Effector CD8-positive, alpha-beta T cell (primary cell): ENCODE measurements around the gene ERGIC1.

Experiments used
- DNase-seq: peaks from one replicate; lab custom pipeline; 2025; lab: John Stamatoyannopoulos, UW

ERGIC1 gene

DNA sequence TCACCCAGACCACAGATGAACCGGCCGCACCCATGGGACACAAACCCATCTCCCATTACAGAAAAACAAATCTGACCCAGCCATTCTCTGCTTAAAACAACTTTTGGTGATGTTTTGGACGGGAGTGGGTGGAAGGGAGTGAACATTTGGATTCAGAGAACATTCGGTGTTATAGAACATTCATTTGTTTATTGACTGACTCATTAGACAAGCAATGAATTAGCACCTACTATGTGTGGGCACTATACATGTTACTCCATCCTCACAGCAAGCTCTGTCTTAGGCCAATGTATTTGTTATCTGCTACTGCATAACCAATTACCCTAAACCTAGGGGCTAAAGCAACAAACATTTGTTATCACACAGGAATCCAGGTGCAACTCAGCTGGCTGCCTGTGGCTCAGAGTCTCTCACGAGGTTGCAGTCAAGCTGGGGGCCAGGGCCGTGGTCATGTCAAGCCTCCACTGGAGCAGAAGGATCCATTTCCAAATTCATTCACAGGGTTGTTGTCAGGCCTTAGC, 5.1 kb upstream of the ERGIC1 start:
- DNase-seq: no peak

DNA sequence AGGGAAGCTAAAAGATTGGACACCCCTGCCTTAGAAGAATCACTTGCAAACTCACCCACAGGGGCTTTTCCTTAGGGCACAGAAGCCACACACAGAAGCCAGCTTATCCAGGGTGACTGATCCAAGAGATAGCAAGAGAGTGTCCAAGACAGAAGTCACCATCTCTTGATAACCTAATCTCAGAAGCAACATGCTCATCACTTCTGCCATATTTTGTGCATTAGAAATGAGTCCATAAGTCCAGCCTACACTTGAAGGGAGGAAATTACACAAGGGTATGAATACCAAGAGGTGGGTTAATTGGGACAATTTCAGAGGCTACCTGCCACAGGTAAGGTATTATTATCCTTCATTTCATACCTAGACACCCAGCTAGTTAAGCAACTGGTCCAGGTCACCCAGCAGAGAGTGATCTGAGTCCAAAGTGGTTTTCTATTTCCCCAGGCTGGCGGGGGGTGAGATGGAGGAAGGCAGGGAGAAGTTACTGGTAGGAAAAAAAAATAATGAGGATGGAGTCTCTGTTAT, 3.7 kb upstream of the ERGIC1 start:
- DNase-seq: no peak

- DNase-seq: no peak
These were observed 3.0 kb upstream of the ERGIC1 start for GRCh38 chr5:172830876-172831662.

DNA sequence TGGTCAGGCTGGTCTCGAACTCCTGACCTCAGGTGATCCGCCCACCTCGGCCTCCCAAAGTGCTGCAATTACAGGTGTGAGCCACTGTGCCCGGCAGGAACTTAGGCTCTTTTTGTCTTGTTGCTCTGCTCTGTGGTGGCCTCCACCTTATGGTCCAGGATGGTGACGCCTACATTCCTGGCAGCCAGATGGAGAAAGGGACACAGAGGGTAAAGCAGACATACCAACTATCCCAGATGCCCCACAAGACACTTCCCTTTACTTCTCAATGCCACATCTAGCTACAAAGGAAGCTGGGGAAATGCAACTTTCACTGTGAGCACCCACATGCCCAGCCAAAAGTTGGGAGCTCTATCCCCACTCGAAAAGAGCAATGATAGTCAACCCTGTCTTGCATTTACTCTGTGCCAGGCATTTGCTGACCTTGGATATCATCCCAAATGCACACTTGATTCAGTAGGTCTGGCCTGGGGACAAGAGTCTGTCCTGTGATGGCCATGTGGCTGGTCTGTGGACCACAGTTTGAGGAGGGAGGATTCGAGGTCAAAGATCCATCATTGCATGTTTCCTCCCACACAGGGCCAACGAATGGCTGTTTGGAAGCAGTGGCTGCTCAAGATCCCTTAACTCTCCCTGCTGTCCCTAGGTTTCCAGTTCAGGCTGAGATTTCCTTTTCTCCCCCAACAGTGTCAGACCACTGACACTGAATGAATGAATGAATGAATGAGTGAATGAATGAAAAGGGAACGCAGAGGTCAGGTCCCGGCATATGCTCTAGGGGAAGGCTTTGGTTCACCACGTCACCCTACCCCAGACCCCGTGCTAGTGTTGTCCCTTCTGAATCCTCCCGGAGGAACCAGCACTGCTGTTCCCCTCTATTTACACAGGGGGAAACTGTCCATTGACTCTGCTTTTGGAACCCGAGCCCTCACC, 1.4 kb upstream of the ERGIC1 start:
- DNase-seq: no peak

GRCh38 chr5:172833372-172833685, 722 bp upstream of the ERGIC1 start:
- no peak for DNase-seq

DNA sequence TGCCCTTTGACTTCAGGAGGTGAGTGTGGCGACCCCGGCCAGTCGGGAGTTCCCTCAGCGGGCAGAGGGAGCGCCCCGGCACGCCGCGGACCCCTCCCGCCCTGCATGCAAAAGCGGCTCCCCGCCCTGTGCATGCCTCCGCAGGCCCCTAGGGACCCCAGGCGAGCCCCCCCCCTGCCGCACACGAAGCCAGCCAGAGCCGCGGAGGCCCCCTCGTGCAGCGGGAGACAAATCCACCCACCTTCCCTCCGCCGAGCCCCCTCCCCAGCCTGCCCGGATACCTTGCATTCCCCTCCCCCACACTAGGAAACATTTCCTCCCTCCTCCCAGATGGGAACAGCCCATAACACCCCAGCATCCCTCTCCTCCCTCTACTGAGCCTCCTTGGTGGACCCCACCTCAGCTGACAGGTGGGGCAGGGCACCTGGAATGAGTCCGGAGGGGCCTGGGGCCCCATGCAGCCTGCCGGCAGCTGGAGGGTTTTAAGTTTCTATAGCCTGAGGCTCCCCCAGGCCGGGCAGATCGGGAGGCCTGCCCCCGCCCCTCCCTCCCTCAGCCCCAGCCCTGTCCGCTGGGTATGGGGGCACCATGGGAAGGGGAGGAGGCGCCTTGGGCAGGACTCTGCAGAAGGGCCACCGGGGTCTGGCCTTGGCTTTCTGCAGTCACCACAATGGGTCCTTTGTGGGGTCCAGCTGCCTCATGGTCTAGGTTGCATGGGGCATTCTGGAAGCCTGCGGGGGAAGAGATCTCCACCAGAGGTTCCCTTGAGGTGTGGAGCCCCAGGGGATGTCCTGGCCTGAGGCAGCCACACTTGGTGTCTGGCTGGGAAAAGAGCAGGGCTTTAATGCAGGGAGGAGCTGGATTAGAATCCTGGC, 601 bp downstream of the ERGIC1 start:
- no peak for DNase-seq

- no peak for DNase-seq
These were observed 1.4 kb downstream of the ERGIC1 start for GRCh38 chr5:172835290-172835993.

- DNase-seq: no peak
These were observed 1.9 kb downstream of the ERGIC1 start for GRCh38 chr5:172835994-172836356.

DNA sequence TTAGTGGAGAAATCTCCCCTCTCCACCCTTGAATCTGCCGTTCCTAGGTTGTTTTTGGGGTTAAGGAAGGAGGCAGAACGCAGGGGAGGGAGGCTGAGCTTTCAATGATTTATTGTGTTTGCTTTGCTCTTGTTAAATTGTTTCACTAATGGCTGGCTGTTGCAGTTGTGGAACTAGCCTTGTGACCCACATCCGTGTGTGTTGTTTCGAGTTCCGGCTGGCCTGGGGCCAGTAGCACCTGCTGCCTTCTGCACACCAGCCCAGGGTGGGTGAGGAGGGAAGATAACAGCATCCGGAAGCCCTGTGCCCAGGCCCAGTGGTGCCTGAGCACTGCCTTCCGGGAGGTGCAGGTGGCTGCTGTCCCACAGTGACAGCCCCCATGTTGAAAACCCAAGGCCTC, 3.6 kb downstream of the ERGIC1 start:
- DNase-seq: peak; percentile 20

- no peak for DNase-seq
These were observed 4.3 kb downstream of the ERGIC1 start for GRCh38 chr5:172838151-172838875.

DNA sequence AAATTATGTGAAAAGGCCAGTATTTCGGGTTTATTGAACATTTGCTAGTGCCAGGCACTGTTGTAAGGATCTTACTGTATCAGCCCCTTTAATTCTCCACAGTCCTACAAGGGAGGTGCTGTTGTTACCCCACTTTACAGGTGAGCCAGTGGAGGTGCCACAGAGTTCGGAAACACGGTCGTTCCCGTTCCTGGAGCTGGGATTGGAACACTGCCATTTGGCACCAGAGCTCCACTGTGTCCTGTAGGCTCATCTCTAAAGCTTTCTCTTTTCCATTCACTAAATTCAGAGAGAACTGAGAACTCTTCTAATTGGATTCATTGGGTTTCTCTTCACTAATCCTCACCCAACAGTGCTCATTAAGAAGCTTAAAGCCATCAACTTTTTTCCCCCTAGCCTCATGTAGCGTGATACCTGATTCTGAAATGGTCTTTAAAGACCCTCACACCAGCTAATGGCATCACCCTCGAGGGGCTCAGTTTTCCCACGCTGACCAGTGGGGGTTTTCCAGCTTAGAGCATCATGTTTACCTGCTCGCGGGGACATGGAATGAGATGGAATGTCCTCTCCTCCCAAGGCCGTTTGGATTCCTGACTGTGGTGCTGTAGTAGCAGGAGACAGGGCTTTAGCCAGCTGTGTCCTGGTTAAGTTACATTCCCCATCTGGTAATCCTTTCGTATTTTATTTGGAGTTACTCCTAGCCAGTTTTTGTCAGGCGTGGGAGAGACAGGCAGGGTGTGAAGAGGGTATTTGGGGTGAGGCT, 5.8 kb downstream of the ERGIC1 start:
- DNase-seq: no peak

GRCh38 chr5:172840432-172841154, 6.5 kb downstream of the ERGIC1 start:
- no peak for DNase-seq

DNA sequence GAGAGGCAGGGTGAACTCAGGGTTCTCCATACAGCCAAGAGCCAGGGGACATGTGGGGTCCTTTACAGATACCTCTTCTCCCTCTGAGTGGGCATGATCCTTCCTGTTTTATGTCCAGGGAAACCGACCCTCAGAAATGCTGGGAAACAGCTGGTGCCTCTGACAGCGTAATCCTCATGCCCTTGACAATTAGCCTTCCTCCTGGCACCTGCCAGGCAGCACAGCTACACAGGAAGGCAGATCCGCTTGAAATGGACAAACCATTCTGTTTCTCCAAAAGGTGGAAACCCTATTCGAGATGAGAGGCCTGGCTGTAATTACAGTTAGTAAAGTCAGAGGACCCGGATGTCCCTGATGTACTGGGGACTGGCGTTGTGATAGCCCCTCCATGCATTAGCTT, 7.2 kb downstream of the ERGIC1 start:
- no peak for DNase-seq

- DNase-seq: no peak
These were observed 9.9 kb downstream of the ERGIC1 start for GRCh38 chr5:172843825-172844576.

DNA sequence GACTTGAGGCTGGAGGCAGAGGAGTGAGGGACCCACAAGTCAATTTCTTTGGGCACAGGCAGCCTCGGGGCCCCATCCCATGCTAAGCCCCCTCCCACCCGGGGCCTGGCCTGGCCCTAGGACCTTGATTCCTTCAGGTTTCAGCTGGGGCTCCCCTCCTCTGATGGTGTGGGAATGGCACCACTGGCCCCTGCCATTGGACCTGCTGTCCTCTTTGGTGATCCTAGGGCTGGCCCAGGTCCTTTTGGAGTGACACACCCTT, 10.5 kb downstream of the ERGIC1 start:
- no peak for DNase-seq

GRCh38 chr5:172845154-172845553, 11.1 kb downstream of the ERGIC1 start:
- no peak for DNase-seq

DNA sequence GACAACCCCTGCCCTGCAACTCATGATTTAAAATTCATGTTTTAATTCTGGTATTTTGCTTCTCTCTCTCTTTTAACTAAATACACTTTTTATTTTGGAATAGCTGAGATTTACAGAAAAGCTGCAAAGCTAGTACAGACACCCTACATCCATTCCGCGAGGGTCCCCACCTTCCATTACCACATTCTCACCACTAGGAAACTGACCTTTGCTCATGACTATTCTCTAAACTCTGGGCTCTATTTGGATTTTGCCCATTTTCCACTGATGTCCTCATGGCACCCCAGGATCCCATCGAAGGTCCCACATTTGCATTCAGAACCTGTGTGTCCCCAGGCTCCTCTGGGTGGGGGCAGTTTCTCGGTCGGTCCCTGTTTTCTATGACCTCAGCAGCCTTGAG, 11.5 kb downstream of the ERGIC1 start:
- DNase-seq: no peak

DNA sequence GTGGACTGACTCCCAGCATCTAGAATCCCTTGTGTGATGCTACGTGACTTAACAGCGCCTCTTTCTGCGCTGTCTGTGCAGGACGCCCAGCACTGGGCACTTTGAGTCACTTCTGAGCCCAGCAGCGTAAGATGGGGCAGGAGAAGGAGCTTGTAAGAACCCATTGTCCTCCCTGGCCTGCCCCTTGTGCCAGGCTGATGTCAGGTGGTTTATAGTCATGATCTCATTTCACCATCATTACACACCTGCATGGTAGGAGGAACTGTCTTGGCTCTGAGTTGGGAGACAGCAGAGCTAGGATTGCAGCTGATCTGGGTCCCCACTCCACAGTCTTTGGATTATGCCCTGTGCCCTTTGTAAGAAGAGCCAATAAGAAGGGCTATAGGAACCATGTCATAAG, 12.2 kb downstream of the ERGIC1 start:
- no peak for DNase-seq

DNA sequence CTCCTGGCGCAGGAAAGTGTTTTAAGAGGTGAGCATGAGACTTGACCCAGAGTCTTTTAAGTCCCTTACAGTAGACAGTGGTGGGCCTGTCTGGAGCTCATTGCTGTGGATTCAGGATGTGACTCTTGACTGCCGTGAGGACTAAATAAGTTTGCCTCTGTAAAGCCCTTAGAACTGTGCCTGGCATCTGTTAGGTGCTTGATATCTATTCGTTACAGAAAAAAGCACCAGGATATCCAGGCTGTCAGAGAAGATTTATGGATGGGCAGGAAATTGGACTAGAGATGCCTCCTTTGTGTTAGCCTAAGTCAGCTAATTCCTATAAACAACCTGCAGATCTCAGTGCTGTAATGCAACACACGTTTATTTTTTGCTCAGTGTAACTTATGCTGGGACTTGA, 12.6 kb downstream of the ERGIC1 start:
- DNase-seq: no peak
